HEK293T (cell line): ENCODE measurements around the gene FNBP1L.

Source experiments
- BHLHE40 ChIP-seq: fragments of 450-650 bp; IDR thresholded peaks from 2 replicates; pipeline ENCODE4 v1.6.1; 2016; ENCODE audit warnings: mild to moderate bottlenecking, moderate library complexity, borderline replicate concordance
- FOXK2 ChIP-seq: fragments of 450-650 bp; IDR thresholded peaks from 2 replicates; pipeline ENCODE4 v1.6.1; 2016; ENCODE audit warnings: mild to moderate bottlenecking
- FOXM1 ChIP-seq: fragments of 450-650 bp; IDR thresholded peaks from 2 replicates; pipeline ENCODE4 v1.6.1; 2017; ENCODE audit warnings: mild to moderate bottlenecking, borderline replicate concordance
- PKNOX1 ChIP-seq: fragments of 450-650 bp; IDR thresholded peaks from 2 replicates; pipeline ENCODE4 v1.6.1; 2016

DNA sequence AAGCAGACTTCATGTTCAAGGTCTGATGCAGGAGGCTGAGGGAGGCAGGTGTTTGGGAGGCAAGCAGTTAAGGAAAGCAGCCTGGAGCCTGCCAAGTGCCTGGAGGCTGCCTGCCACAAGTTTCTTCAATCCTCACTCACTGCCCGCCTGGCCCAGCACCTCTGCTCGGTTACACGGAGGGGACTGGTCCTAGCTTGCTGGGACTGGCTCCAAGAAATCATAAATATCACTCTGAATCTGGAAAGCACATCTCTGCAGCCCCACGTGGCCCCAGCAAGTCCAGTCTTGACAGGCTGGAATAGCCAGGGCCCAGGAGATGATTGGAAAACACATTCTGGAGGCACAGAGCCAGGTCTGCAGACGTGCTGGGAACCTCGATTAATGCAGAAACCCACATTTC is 149.8 kb downstream of the FNBP1L start:
- TF ChIP-seq PKNOX1: no peak
- TF ChIP-seq BHLHE40: no peak
- no peak for TF ChIP-seq FOXM1
- TF ChIP-seq FOXK2: no peak
